Right forelimb (tissue), 1 donor: ENCODE measurements around the gene PIWIL1.

Source experiments
- DNase-seq: peaks from one replicate; pipeline ENCODE4 v3.0.0-alpha.2; 2018

Gene PIWIL1

GRCh38 chr12:130338794-130339601, 1.3 kb downstream of the PIWIL1 start:
- DNase-seq, result no peak

- no peak for DNase-seq
These were observed 2.3 kb downstream of the PIWIL1 start for GRCh38 chr12:130339951-130340350.

DNA sequence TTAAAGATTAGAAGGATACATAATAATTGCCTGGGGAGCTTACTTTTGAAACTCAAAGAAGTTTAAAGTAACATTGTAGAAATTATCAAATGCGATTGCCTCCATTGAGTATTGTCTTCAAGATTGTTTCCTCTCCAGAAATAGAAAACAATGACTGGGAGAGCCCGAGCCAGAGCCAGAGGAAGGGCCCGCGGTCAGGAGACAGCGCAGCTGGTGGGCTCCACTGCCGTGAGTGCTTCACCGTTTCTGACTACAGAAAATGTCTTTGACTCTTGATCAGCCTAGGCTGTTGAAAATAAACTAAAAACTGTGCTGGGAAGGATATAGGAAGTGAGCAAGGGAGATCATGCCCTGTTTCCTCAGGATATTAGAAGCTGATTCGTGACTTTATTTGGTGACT, 4.8 kb downstream of the PIWIL1 start:
- DNase-seq, result no peak

GRCh38 chr12:130342842-130343241, 5.2 kb downstream of the PIWIL1 start:
- no peak for DNase-seq

GRCh38 chr12:130344529-130344928, 6.8 kb downstream of the PIWIL1 start:
- no peak for DNase-seq

DNA sequence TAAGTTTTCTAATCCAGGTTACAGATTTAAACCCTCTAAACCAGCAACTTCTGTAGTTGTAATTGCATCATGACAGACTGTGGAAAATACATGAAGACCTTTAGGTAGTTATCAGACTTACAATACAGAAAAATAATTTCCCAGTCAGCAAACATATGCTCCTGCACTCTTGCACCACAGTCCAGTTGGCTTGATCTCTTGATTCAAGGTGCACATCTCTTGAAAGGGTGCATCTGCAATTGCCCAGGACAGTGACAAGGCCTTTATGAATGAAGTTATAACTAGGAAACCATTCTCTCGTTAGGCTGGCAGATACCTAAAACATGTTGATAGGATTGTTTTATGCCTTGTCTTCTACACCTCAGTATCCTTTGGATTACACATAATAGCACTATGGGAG, 7.6 kb downstream of the PIWIL1 start:
- no peak for DNase-seq

- DNase-seq, result no peak
These were observed 9.9 kb downstream of the PIWIL1 start for GRCh38 chr12:130347588-130347987.

DNA sequence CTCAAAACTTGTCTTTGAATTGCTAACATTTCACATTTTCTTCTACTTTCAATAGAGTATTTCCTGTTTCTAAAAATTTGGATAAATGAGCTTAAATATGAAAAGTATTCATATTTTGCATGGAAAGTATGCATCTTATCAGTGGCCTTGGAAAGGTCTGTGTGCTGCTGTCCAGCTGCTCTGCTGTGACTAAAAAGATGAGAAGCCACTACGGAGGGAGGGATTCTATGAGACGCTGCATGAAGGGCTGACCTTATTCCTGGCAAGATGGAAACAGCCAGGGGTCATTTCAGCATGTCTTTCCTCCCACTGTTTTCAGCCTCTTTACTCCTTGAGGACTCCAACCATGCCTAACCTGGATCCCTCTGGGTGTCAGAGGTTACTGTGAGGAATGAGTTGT, 13.0 kb downstream of the PIWIL1 start:
- no peak for DNase-seq

GRCh38 chr12:130351326-130351725, 13.6 kb downstream of the PIWIL1 start:
- DNase-seq, result no peak

- DNase-seq, result no peak
These were observed 15.4 kb downstream of the PIWIL1 start for GRCh38 chr12:130353081-130353480.

DNA sequence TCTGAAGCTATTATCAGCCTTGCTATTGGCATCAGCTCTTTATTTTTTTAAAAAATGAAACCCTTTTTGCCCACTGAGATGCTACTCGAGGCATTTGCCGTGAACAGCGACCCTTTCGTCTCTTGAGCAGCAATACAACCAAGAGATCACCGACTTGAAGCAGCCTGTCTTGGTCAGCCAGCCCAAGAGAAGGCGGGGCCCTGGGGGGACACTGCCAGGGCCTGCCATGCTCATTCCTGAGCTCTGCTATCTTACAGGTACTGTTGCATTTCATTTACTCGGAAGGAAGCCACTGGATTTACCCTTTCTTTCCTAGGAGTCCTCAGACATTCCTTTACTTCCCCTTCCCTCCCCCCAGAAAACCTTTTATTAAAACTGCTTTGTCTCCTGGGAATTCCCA, 16.7 kb downstream of the PIWIL1 start:
- DNase-seq, result no peak

GRCh38 chr12:130356222-130356621, 18.5 kb downstream of the PIWIL1 start:
- DNase-seq, result no peak

DNA sequence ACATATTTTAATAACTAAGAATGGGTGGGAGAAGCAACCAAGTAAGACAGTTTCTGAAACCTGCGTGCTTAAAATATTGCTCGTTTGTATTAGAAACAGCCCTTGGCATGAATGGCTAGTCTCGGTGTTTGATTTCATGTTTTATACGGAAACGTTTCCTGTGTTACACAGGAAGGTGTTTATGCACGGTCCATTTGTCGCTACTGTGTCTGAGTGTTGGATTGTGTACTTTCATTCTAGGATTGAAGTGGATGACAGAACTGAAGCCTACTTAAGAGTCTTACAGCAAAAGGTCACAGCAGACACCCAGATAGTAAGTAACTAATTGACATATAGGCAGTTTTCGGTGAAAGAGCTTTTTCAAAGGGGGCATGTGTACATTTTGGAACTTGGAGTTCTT, 19.6 kb downstream of the PIWIL1 start:
- DNase-seq, result no peak

- DNase-seq, result no peak
These were observed 20.1 kb downstream of the PIWIL1 start for GRCh38 chr12:130357729-130358330.

DNA sequence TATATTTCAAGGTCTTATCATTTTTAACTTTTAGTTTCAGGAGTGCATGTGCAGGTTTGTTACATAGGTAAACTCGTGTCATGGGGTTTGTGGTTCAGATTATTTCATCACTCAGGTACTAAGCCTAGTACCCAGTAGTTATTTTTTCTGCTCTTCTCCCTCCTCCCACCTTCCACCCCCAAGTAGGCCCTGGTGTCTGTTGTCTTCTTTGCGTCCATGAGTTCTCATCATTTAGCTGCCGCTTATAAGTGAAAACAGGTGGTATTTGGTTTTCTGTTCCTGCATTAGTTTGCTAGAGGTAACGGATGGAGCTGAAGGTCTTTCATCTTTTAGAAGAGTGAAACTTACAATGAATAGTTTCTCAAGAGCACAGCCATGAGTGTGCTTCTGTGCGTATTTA, 24.4 kb downstream of the PIWIL1 start:
- no peak for DNase-seq

GRCh38 chr12:130364578-130364977, 26.9 kb downstream of the PIWIL1 start:
- no peak for DNase-seq

- DNase-seq, result no peak
These were observed 28.5 kb downstream of the PIWIL1 start for GRCh38 chr12:130366159-130366558.

GRCh38 chr12:130367003-130367402, 29.3 kb downstream of the PIWIL1 start:
- no peak for DNase-seq

GRCh38 chr12:130367523-130367922, 29.8 kb downstream of the PIWIL1 start:
- DNase-seq, result no peak

GRCh38 chr12:130369816-130370215, 32.1 kb downstream of the PIWIL1 start:
- no peak for DNase-seq

- no peak for DNase-seq
These were observed 33.6 kb downstream of the PIWIL1 start for GRCh38 chr12:130371296-130371695.

DNA sequence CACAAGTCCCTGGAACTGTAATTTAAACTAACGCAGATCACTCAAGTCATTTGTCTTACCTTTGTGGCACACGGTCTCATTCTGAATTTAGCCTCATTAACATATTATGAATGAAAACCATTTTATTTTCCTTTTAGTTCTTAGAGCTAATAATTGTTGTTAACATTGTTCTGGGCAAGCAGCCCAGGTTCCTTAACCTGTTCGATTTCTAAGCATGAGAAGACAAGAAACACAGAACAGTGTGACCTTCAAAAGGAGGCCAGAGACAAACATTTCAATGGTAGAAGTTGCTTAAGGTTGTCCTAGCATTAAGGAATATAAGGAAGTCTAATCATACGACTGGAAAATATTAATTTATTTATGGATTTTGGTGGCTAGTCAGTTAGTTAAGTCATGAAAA, 35.2 kb downstream of the PIWIL1 start:
- no peak for DNase-seq

- DNase-seq, result no peak
These were observed 36.4 kb downstream of the PIWIL1 start for GRCh38 chr12:130374083-130374482.
